ENCODE measurements around the gene SMAD5. TPM values are rescaled to one million over a fixed set of nuclear protein-coding genes. Genes with fewer than 3 reads are reported as not detected.
A peak's percentile ranks its signal among the peaks of the same experiment; 100 is the strongest.

SMAD5 gene
- total RNA-seq, 4 donors from 2014 or later: 51.8 to 122 (median 63.3) TPM

DNA sequence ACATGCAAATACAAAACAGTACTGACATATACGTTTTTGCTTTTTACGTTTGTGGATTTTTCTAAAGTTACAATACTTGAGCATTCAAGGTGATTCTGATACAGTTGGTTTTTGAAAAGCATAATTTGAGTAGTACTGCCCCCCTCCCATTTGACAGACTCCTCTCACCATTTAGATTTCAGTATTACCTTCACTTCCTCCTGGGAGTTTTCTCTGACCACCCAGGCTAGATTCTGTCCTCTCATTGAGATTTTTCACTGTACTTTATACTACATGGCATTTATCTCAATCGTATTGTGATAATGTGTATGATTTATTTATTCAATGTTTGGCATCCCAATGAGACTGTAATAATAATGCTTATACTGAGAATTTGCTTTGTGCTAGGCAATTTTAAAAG is 32.8 kb upstream of the SMAD5 start:
- Histone ChIP-seq H3K27me3 (no peaks in the 10 kb centered on the region), H3K36me3 (no peaks in the 10 kb centered on the region), H3K4me3 (replicated peaks in 1 of 3) (no peak overlapping the region), H3K4me1 (peaks cover 31 to 43% of the 10 kb centered on the region in 2 donors), H3K9me3 (no peaks in the 10 kb centered on the region), H3K27ac (no peak overlapping the region)
- intact Hi-C loops (cut with DNase I): no loop called here
- no peak for TF ChIP-seq POLR2A (IDR thresholded peaks at IDR 0.05)
- TF ChIP-seq, protein P1, sequence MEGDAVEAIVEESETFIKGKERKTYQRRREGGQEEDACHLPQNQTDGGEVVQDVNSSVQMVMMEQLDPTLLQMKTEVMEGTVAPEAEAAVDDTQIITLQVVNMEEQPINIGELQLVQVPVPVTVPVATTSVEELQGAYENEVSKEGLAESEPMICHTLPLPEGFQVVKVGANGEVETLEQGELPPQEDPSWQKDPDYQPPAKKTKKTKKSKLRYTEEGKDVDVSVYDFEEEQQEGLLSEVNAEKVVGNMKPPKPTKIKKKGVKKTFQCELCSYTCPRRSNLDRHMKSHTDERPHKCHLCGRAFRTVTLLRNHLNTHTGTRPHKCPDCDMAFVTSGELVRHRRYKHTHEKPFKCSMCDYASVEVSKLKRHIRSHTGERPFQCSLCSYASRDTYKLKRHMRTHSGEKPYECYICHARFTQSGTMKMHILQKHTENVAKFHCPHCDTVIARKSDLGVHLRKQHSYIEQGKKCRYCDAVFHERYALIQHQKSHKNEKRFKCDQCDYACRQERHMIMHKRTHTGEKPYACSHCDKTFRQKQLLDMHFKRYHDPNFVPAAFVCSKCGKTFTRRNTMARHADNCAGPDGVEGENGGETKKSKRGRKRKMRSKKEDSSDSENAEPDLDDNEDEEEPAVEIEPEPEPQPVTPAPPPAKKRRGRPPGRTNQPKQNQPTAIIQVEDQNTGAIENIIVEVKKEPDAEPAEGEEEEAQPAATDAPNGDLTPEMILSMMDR (IDR thresholded peaks at IDR 0.05): no peak
- WGBS, 2 donors: 93 to 96% methylated on average over 3 of the region's 3 CpGs
- no peak for DNase-seq

DNA sequence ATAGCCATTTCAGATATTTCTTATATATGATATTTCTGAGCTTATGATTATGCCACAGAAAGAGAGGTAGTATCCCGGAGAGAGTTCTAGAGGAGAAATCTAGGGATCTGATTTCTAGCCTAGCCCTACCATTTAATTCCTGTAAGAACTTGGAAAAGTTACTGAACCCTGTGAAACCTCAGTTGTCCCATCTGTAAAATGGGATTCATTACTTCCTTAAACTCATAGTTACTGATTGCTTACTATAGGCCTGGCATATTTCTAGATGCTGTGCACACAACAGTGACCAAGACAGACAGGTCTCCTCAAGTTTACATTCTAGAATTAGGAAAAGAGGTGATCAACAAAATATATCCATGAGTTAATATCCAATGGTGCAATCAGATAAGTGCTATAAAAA is 30.8 kb upstream of the SMAD5 start:
- TF ChIP-seq, protein P1 (IDR thresholded peaks at IDR 0.05): no peak
- TF ChIP-seq POLR2A (IDR thresholded peaks at IDR 0.05): no peak
- H3K9me3 ChIP-seq: no peaks in the 10 kb centered on the region
- 97% methylated on average over 1 of the region's 1 CpG for WGBS, 2 donors
- no peak overlapping the region for H3K27ac ChIP-seq
- no peaks in the 10 kb centered on the region for H3K36me3 ChIP-seq
- DNase-seq: no peak
- no peak overlapping the region for H3K4me3 ChIP-seq (replicated peaks in 1 of 3)
- H3K4me1 ChIP-seq: peaks cover 19 to 27% of the 10 kb centered on the region in 2 donors
- no peaks in the 10 kb centered on the region for H3K27me3 ChIP-seq
- intact Hi-C loops (cut with DNase I): no loop called here

DNA sequence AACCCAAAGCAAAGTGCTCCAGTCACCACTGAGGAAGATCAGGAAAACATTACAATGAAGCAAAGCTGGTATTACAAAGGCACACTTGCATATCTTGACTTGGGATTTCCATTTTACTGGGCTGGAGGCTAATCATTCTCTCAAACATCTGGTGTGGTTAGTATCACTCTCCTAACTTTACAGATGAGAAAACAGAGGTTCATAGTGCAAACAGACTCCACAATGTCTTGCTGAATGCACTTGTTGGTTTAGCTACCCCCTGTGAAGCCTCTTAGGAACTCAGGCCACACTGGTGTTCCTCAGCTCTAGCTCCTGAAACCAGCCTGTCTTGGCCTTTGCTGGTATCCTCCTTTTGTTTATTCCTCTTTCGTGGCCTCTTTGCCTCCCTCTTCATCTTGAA is 29.5 kb upstream of the SMAD5 start:
- 78 to 87% methylated on average over 1 of the region's 1 CpG for WGBS, 2 donors
- Histone ChIP-seq H3K4me3 (replicated peaks in 1 of 3) (no peak overlapping the region), H3K4me1 (peaks cover 19 to 26% of the 10 kb centered on the region in 2 donors), H3K36me3 (no peaks in the 10 kb centered on the region), H3K27ac (no peak overlapping the region), H3K9me3 (no peaks in the 10 kb centered on the region), H3K27me3 (no peaks in the 10 kb centered on the region)
- DNase-seq: peak in 1 of 2 donors; percentile 17
- intact Hi-C loops (cut with DNase I): no loop called here
- TF ChIP-seq, protein P1 (IDR thresholded peaks at IDR 0.05): no peak
- TF ChIP-seq POLR2A (IDR thresholded peaks at IDR 0.05): no peak

DNA sequence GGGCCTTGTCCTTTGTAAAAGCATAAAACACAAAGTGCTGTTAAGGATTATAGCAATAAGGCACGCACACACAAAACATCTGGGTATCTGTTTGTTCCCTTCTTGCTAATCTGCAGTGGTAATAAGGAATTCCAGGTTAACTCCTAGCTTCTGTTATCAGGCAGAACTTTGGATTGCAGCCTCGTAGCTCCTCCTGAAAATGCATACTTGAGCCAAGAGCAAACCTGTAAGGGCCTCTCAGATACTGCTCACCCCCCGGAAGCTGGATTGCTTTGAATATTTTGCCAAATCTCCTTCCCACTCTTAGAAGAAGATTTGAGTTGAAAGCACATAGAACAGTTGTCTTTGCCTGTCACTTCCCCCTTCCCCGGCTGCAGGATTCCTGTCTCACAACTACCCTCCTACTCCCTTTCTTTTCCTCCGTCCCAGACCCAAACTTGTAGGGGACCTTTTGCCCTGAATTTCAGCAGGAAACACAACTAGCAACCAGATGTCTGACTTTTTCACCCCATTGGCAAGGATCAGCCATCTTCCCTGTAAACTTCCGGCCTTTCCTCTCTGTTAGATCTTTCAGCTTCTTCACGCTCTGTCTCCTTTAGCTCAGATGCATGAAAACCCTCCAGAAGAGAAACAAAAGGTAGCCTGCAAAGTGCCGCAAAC is 28.2 kb upstream of the SMAD5 start:
- H3K4me3 ChIP-seq (replicated peaks in 1 of 3): no peak overlapping the region
- peaks cover 19 to 26% of the 10 kb centered on the region in 2 donors for H3K4me1 ChIP-seq
- 25 to 33% methylated on average over 8 of the region's 8 CpGs for WGBS, 2 donors
- intact Hi-C loops (cut with DNase I): no loop called here
- TF ChIP-seq, protein P1 (IDR thresholded peaks at IDR 0.05): no peak
- TF ChIP-seq POLR2A (IDR thresholded peaks at IDR 0.05): no peak
- peak; percentile 27 to 42 for DNase-seq
- H3K36me3 ChIP-seq: no peaks in the 10 kb centered on the region
- H3K9me3 ChIP-seq: no peaks in the 10 kb centered on the region
- no peaks in the 10 kb centered on the region for H3K27me3 ChIP-seq
- H3K27ac ChIP-seq: peak overlapping the region in 2 of 3 donors; percentile 23 to 27

DNA sequence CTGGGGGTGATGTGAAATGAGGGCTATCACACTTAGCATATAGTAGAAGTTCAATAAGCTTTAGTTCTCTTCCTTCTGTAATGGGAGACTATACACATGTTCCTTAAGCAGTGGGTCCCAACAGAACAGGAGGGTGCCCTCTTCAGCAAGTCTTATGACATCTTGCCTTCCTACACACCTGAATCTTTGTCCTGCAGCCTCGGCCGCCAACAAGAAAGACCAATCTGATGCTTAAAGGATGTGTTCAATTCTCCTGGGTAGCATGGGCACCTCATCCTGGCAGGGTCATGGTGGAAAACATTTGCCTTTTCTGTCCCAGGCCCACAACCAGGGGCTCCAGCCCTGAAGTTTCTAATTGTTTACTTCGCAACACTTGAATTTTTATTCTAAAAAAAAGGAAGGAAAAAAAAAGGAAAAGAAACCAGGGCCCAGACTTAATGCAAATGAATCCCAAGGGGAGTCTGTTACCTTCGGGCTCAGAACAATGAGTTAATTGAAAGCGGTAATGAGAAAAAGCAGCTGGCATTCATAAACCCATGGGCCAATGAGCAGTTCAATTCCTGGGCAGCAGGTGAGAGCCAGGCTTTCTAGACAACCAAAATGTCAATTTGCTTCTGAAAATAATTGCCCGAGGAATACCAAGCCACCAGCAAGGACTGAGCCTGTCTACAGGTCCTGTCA is 26.2 kb upstream of the SMAD5 start:
- DNase-seq: no peak
- H3K27me3 ChIP-seq: no peaks in the 10 kb centered on the region
- H3K4me1 ChIP-seq: peaks cover 19 to 26% of the 10 kb centered on the region in 2 donors
- no peak overlapping the region for H3K4me3 ChIP-seq (replicated peaks in 1 of 3)
- no peaks in the 10 kb centered on the region for H3K36me3 ChIP-seq
- TF ChIP-seq, protein P1 (IDR thresholded peaks at IDR 0.05): no peak
- no peak for TF ChIP-seq POLR2A (IDR thresholded peaks at IDR 0.05)
- intact Hi-C loops (cut with DNase I): no loop called here
- no peaks in the 10 kb centered on the region for H3K9me3 ChIP-seq
- no peak overlapping the region for H3K27ac ChIP-seq
- 85 to 95% methylated on average over 6 of the region's 6 CpGs for WGBS, 2 donors

Measured in thyroid gland (tissue), 4 donors.